Measurements from ENCODE around the gene RENBP. TPM values are rescaled to one million over a fixed set of nuclear protein-coding genes. Genes with fewer than 3 reads are reported as not detected.

RENBP gene
- polyA plus RNA-seq, 3 donors: 2.7 to 125 (median 3.8) TPM

DNA sequence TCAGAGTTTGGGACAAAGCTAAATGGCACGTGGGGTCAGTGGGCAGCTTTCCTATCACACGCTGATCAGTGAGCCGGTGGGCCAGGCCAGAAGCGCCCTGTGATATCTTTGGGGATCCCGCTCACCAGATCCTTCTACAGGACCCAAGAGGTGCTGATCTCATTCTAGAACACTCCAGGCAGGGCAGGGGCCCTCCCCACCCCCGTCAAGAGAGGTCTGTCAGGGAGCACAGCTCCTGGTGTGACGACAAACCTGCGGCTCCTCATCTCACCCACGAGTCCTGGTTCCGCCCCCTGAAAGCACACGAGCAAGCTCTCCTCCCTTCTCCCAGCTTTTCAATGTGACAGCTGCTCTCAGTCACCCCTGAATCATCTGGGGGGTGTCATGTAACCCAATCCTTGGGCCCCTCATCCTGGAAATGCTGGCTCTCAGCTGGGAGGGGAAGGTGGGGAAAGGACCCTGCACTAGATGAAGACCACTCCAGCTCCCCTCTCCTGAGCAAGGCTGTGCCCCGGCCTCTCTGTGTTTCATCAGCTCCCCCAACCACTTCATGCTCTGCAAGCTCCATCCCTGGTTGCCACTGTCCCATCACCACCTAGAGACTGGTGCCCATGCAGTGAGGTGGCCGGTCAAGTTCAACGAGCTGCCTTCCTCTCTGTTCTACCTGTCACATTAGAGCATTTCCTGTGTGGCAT, 22.5 kb upstream of the RENBP start:
- peak overlapping the region in 1 of 3 experiments; percentile 100 for H3K4me3 ChIP-seq (replicated peaks in 1 of 3; ENCODE audit: low read depth in 2 of 3, low read length in 3 of 3)
- WGBS (ENCODE audit: insufficient coverage): 64% methylated on average over 4 of the region's 14 CpGs
- peak overlapping the region; percentile 38 for H3K9ac ChIP-seq (ENCODE audit: insufficient read depth, low read length, poor library complexity, severe bottlenecking)
- TF ChIP-seq, protein P1, sequence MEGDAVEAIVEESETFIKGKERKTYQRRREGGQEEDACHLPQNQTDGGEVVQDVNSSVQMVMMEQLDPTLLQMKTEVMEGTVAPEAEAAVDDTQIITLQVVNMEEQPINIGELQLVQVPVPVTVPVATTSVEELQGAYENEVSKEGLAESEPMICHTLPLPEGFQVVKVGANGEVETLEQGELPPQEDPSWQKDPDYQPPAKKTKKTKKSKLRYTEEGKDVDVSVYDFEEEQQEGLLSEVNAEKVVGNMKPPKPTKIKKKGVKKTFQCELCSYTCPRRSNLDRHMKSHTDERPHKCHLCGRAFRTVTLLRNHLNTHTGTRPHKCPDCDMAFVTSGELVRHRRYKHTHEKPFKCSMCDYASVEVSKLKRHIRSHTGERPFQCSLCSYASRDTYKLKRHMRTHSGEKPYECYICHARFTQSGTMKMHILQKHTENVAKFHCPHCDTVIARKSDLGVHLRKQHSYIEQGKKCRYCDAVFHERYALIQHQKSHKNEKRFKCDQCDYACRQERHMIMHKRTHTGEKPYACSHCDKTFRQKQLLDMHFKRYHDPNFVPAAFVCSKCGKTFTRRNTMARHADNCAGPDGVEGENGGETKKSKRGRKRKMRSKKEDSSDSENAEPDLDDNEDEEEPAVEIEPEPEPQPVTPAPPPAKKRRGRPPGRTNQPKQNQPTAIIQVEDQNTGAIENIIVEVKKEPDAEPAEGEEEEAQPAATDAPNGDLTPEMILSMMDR (IDR thresholded peaks at IDR 0.05): no peak
- H3K36me3 ChIP-seq (replicated peaks in 1 of 2; ENCODE audit: control insufficient read depth in 1 of 2, insufficient read depth in 2 of 2, low read length in 2 of 2): peaks cover 26 to 35% of the 10 kb centered on the region in 2 donors
- H3K27ac ChIP-seq (ENCODE audit: low read depth in 1 of 2, low read length in 2 of 2): peak overlapping the region; percentile 71 to 78
- H2AFZ ChIP-seq (ENCODE audit: insufficient read depth, low read depth, low read length, poor library complexity, severe bottlenecking): no peak overlapping the region
- no peak for DNase-seq
- H3K4me1 ChIP-seq (ENCODE audit: control insufficient read depth in 1 of 2, insufficient read depth in 2 of 2, low read length in 2 of 2): peaks cover 38 to 44% of the 10 kb centered on the region in 2 donors
- no peaks in the 10 kb centered on the region for H3K27me3 ChIP-seq (ENCODE audit: control insufficient read depth in 2 of 2, insufficient read depth in 2 of 2, low read length in 2 of 2)
- no peaks in the 10 kb centered on the region for H3K9me3 ChIP-seq (replicated peaks in 1 of 2; ENCODE audit: control insufficient read depth in 1 of 2, insufficient read depth in 1 of 2, low read length in 2 of 2)
- H3K27ac Mint-ChIP-seq: peak overlapping the region; percentile 77 to 96 (median 90)
- intact Hi-C loops (cut with micrococcal nuclease): no loop called here
- H3K79me2 ChIP-seq (ENCODE audit: insufficient read depth, low read length): peaks cover 88% of the 10 kb centered on the region
- H3K36me3 Mint-ChIP-seq: peaks cover 20 to 48% of the 10 kb centered on the region in 2 donors
- H3K4me1 Mint-ChIP-seq: peaks cover 35% of the 10 kb centered on the region
- H3K27me3 Mint-ChIP-seq (ENCODE audit: low read depth in 3 of 3): peaks cover 0 to 42% (median 0%) of the 10 kb centered on the region in 3 donors
- H4K20me1 ChIP-seq (ENCODE audit: insufficient read depth, low read length): peaks cover 79% of the 10 kb centered on the region
- H3K9me3 Mint-ChIP-seq: peaks cover 0 to 19% (median 8%) of the 10 kb centered on the region in 7 donors
- H3K4me3 Mint-ChIP-seq: peak overlapping the region; percentile 85 to 99
- peak overlapping the region; percentile 87 for H3K4me2 ChIP-seq (replicated peaks; ENCODE audit: extremely low read depth, low read length, poor library complexity, severe bottlenecking)

DNA sequence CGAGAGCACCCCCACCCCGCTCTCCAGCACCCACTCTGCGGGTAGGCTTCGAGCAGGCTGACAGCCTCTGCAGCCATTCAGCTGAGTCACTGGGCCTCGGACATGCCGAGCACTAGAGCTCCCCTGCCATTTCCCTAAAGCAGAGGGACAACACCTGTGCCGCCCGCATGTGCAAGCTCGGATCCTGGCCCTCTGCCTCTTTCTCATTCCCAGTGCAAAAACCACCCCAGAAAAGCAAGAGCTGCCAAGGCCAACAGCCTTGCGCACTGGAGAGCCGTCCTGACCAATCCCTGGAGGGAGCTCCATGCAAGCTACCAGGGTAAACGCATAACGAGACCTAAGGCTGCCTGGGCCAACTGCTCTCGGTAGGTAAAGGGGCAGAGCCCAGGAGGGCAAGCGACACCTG, 21.8 kb upstream of the RENBP start:
- Mint-ChIP-seq H3K9me3 (peaks cover 0 to 15% (median 5%) of the 10 kb centered on the region in 7 donors), H3K27me3 (ENCODE audit: low read depth in 3 of 3) (peaks cover 0 to 40% (median 0%) of the 10 kb centered on the region in 3 donors), H3K4me1 (peaks cover 35% of the 10 kb centered on the region), H3K27ac (peak overlapping the region in 5 of 7 donors; percentile 28 to 94 (median 54)), H3K4me3 (no peak overlapping the region), H3K36me3 (peaks cover 21 to 55% of the 10 kb centered on the region in 2 donors)
- H2AFZ ChIP-seq (ENCODE audit: insufficient read depth, low read depth, low read length, poor library complexity, severe bottlenecking): no peak overlapping the region
- H3K27me3 ChIP-seq (ENCODE audit: control insufficient read depth in 2 of 2, insufficient read depth in 2 of 2, low read length in 2 of 2): no peaks in the 10 kb centered on the region
- peaks cover 33 to 42% of the 10 kb centered on the region in 2 donors for H3K36me3 ChIP-seq (replicated peaks in 1 of 2; ENCODE audit: control insufficient read depth in 1 of 2, insufficient read depth in 2 of 2, low read length in 2 of 2)
- no peak overlapping the region for H3K4me3 ChIP-seq (replicated peaks in 1 of 3; ENCODE audit: low read depth in 2 of 3, low read length in 3 of 3)
- peaks cover 38 to 44% of the 10 kb centered on the region in 2 donors for H3K4me1 ChIP-seq (ENCODE audit: control insufficient read depth in 1 of 2, insufficient read depth in 2 of 2, low read length in 2 of 2)
- intact Hi-C loops (cut with micrococcal nuclease): no loop called here
- TF ChIP-seq, protein P1 (IDR thresholded peaks at IDR 0.05): no peak
- 65% methylated on average over 4 of the region's 15 CpGs for WGBS (ENCODE audit: insufficient coverage)
- peak overlapping the region; percentile 1 for H3K4me2 ChIP-seq (replicated peaks; ENCODE audit: extremely low read depth, low read length, poor library complexity, severe bottlenecking)
- peaks cover 95% of the 10 kb centered on the region for H3K79me2 ChIP-seq (ENCODE audit: insufficient read depth, low read length)
- no peak overlapping the region for H3K27ac ChIP-seq (ENCODE audit: low read depth in 1 of 2, low read length in 2 of 2)
- H4K20me1 ChIP-seq (ENCODE audit: insufficient read depth, low read length): peaks cover 86% of the 10 kb centered on the region
- no peak overlapping the region for H3K9ac ChIP-seq (ENCODE audit: insufficient read depth, low read length, poor library complexity, severe bottlenecking)
- no peak for DNase-seq
- H3K9me3 ChIP-seq (replicated peaks in 1 of 2; ENCODE audit: control insufficient read depth in 1 of 2, insufficient read depth in 1 of 2, low read length in 2 of 2): no peaks in the 10 kb centered on the region

Measured in CD14-positive monocyte (primary cell).